Hepatic stellate cell (primary cell): ENCODE measurements around the gene ZDHHC24.
A peak's percentile ranks its signal among the peaks of the same experiment; 100 is the strongest.
"Not testable (repeated sequence)": the region's sequence is repeated elsewhere in the genome, so short reads cannot be mapped to it uniquely, and the experiment has no call there.

Source experiments
- DNase-seq: peaks from one replicate; pipeline ENCODE4 v3.0.0; 2011; ENCODE audit warnings: low spot score

Gene ZDHHC24

DNA sequence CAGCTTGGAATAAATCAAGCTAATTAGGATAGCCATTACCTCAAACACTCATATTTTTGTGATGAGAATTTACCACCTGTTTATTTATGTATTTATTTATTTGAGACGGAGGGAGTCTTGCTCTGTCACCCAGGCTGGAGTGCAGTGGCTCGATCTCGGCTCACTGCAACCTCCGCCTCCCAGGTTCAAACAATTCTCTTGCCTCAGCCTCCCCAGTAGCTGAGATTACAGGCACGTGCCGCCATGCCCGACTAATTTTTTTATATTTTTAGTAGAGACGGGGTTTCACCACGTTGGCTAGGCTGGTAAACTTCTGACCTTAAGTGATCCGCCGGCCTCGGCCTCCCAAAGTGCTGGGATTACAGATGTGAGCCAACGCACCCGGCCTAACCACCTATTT lies 896 bp downstream of the ZDHHC24 start:
- DNase-seq = not testable (repeated sequence)

DNA sequence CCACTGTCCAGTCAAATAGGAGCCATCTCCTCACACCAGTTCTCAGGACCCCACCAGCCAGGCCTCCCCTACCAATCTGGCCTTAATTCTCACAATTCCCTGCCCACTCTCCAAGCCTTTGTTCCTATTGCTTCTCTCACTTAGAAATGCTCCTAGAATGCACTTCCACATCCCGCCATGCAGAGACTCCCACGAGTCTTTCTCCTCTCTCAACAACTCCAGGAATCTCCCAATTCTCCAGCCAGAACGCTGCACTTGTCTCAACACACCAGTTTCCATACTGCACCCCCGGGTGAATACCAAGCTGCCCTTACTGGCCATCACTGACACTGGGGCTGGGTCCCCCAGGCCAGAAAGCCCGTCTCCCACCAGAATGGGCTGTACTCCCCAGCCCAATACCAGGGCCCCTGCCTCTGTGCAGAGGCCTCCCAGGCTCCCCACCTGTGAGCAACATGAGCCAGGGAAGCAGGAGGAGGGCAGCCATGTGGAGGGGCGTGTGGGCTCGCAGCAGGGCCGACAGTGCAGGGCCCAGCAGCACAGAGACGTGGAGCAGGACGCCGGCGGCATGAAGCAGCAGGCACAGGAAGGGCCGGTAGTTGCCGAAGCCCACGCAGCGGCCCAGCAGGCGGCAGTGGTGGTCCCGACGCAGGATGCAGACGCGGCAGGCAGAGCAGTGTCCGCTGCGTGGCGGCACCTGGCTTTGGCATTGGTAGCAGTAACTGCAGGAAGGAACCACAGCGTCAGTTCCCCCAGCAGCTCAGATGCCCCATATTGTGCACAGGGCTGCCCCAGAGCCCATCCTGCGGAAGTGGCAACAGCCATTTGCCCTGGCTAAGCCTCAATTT lies 2.4 kb downstream of the ZDHHC24 start:
- peak; percentile 63 for DNase-seq

GRCh38 chr11:66542362-66542761 lies 3.5 kb downstream of the ZDHHC24 start:
- no peak for DNase-seq

DNA sequence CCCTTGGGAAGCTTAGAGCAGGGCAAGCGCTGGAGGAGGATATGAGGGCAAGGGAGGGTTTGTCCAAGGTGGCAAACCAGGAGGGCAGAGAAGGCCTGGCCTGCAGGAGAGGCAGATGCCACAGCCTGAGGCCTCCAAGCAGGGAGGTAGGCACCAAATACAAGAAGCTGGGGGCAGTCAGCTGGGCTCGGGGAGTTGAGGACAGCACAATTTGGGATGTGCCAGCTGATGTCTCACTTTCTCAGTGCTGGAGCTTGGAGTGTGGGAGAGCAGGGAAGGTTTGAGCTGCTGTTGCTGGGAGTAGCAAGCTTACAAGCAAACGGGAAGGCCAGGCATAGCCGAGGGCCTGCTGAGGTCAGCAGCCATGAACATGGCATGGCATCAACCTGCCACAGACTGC lies 4.0 kb downstream of the ZDHHC24 start:
- DNase-seq = no peak

GRCh38 chr11:66540598-66540997 lies 5.2 kb downstream of the ZDHHC24 start:
- not testable (repeated sequence) for DNase-seq

- no peak for DNase-seq
Observed at GRCh38 chr11:66539870-66540213, 6.0 kb downstream of the ZDHHC24 start.

DNA sequence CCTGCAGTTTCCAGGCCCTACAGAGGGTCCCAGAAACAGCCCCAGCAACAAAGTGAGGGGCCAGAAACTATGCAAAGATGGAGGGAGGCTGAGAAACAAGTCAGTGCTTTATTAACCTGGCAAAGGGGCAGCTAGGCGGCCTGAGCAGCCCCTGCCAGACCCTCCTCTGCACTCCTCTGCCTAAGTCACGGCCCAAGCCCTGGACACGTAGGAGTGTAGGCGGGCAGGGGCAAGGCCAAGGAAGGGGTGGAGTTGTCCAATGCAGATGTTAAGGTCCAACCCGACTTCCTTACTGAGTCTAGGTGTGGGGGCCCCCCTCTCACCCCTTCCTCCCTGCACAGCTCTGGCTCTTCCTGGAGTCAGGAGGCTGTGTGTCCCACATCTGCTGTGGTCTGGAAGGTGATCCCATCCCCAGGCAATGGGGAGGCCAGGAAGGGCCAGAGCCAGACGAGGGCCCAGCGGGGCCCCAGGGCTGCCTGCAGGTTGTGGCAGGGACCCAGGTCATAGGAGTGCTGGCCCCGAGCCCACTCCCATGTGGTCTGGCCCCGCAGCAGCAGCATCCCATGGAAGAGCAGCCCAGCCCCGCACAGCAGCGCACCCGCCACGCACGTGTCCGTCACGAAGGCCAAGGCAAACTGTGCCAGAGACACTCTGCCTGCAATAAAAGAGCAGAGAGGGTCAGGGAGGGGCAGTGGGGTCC lies 6.5 kb downstream of the ZDHHC24 start:
- DNase-seq = no peak

DNA sequence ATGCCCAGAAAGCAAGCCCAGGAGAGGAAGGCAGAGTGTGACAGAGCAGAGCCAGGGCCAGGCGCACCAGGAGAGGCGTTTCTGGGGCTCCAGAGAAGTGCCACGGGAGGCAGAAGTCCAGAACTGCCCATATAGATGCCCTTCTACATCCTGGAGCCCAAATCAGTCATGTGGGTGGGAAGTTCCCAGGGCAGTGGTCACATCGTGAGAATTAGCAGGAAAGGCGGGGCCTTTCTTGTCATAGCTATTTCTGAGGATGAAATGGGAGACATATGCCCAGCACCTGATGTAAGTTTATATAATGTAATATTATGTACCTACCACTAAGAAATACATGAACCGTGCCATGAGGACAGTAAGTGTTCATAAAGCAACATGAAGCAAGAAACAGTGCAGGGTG lies 13.1 kb downstream of the ZDHHC24 start:
- no peak for DNase-seq

DNA sequence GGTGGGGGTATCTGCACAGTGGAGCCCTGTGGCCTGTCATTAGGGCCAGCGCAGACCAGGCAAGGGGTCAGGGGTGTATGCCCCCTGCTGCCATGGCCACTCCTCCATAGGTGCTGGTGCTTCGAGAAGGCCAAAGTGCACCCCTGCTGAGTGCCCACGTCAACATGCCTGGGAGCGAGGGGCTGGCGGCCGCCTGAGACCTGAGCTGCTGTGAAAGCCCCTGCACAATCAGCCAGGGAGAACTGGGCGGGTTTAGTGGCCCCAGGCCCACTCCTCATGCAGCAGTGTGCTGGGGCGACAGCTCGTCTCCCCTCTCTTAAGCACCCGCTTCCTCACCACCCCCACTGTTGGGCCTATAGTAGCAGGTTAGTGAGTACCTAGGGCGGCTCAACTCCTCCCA lies 14.0 kb downstream of the ZDHHC24 start:
- no peak for DNase-seq

DNA sequence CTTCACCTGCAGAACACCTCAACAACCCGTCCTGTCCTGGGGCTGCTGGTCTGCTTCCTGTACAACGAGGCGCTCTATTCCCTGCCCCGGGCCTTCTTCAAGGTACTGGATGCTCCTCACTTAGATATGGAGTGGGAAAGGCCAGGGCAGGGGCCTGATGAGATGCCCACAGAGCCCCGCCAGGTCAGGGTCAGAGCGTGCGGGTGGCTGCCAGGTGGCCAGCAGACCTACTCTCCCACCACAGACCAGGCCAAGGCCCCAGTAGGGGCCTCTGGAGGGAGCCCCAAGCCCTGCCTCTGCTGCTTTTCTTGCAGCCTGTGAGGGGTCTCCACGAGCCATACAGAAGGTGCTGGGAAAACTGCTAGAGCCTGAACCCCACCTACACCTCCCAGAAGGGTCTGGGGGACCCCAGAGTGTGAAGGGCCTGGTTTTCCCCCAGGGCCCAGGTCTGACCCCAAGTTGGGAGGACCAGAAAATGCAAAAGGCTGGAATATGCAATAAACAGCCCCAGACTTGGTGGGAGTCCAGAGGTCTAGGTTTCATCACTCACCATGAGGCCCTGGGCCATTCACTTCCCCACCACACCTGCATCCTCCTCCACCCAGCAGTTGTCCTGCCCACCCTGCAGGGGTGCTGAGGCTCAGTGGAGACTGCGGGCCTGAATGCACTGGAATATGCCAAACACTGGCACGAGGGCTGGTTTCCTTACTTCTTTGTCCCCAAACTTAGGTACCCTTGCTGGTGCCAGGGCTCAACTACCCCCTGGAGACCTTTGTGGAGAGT lies 14.7 kb downstream of the ZDHHC24 start:
- DNase-seq = no peak

DNA sequence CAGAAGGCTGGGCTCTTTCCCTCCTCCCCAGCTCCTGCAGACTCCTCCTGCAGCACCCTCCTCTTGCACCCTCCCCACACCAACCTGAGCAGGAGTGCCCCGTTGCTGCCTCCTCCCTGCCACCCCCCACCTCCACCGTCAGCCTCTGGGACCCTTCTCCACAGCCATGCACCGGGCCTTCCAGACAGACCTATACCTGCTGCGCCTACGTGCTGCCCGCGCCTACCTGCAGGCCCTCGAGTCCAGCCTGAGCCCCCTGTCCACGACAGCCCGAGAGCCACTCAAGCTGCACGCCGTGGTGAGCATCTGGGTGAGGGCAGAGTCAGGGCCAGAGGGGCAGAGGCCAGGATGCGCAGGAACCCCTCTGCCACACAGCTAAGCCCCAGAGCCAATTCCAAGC lies 16.2 kb downstream of the ZDHHC24 start:
- DNase-seq = no peak

DNA sequence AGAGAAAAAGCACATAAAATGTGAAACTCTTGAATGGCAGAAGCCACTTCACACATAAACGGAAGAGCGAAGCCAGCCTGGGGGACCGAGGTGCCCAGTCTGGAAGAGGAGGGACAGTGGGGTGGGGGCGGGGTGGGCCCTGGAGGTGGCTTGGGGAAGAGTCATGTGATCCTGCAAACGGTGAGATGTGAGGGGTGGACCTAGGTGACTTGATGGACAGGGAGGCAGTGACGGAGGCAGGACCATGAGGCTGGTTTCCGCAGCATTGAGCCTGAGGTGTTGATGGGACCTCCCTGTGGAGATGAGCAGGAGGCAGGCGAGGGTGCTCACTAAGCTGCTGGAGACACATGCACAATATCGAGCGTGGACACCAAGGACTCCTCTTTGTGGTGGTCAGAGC lies 16.8 kb downstream of the ZDHHC24 start:
- DNase-seq = no peak

DNA sequence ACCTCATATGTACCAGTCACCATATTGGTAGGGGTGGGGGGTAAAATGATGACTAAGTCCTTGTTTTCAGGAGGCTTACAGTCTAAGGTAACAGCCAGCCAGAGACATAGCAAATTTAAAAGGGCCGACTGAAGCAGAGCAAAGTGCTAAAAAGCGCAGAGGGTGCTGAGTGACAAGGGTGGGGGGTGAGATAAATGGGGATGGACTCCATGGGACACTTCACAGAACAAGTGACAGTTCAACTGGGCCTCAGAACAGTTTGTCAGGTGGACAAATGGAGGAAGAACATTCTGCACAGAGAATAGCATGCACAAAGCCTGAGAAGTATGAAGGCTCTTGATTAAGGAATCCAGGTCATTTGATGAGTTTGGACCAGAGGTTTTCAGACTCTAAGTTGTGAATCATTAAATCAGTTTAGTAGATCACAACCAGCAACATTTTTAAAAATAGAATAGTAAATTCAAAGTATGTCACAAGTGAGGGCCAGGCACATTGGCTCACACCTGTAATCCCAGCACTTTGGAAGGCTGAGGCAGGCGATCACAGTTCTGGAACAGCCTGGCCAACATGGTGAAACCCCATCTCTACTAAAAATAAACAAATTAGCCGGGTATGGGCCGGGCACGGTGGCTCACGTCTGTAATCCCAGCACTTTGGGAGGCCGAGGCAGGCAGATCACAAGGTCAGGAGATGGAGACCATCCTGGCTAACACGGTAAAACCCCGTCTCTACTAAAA lies 21.4 kb downstream of the ZDHHC24 start:
- no peak for DNase-seq

DNA sequence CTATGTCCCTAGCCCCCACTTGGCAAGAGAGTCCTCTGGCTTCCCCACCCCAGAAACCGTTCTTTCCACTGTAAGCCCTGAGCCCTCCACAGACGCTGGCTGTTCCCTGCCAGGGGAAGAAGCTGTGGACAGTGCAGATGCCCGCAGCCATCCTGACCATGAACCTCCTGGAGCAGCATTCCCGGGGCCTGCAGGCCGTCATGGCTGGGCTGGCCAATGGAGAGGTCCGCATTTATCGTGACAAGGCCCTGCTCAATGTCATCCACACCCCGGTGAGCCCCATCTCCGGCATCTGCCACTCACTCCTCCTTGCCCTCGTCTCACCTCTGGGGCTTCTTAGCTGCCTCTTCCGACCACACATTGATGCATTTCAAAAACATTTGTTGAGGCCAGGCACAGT lies 22.2 kb downstream of the ZDHHC24 start:
- no peak for DNase-seq

GRCh38 chr11:66510990-66511339 lies 34.9 kb downstream of the ZDHHC24 start:
- DNase-seq = no peak

- peak; percentile 85 for DNase-seq
Observed at GRCh38 chr11:66510271-66510989, 35.4 kb downstream of the ZDHHC24 start, which contains the start of gene BBS1. BBS1 (plus strand) TSS chr11:66510635; CDS start chr11:66510660, 25 bp downstream.

DNA sequence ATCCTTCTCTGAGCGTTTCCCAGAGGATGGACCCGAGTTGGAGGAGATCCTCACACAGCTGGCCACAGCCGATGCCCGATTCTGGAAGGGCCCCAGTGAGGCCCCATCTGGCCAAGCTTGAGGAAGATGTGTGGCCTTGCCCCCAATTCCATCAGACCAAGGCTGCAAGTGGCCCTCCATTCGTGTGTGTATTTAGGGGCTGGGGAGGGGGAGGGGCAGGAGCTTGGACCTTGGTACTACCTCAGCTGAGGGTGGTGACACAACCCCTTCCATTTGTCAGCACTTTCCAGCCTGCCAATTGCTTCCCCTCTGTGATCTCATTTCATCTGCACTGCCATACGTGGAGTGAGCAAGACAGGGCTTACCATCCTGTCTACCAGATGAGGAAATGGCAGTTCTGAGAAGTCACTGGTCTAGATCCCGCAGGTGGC lies 36.7 kb downstream of the ZDHHC24 start:
- no peak for DNase-seq

DNA sequence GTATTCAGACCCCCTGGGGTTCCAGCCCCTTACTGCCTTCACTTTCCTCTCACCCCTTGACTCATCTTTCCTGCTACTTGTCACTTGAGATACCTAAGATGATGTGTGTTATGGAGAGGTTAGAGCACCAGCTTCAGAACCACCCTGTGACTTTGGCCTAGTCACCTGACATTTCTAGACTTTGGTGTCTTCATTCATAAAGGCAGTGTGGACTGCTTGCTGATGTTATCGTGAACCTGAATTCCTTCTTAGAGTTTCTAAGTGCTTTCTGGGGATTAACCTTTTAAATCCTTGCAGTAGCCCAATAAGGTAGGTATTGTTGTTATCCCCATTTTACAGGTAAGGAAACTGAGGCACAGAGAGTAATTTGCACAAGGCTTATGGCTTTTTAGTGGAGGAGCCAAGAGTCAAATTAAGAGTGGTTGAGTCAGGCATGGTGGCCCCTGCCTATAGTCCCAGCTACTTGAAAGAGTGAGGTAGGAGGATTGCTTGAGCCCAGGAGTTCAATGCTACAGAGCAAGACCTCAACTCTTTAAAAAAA lies 40.5 kb downstream of the ZDHHC24 start:
- no peak for DNase-seq

- DNase-seq = no peak
Observed at GRCh38 chr11:66498506-66498905, 47.3 kb downstream of the ZDHHC24 start.

DNA sequence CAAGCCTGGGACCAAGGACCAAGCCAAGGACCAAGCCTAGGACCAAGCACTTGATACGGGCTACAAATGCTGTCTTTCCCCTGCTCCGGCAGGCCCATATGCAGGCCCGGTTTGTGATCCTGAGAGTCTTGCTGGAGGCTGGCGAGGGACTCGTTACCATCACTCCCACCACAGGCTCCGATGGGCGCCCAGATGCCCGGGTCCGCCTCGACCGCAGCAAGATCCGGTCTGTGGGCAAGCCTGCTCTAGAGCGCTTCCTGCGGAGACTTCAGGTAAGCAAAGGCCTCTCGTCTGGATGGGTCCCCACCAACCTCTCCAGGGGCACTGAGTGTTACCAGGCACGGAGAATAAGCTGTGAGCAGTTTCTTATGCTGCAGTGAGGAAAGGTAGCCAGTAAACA lies 48.6 kb downstream of the ZDHHC24 start:
- DNase-seq = no peak

DNA sequence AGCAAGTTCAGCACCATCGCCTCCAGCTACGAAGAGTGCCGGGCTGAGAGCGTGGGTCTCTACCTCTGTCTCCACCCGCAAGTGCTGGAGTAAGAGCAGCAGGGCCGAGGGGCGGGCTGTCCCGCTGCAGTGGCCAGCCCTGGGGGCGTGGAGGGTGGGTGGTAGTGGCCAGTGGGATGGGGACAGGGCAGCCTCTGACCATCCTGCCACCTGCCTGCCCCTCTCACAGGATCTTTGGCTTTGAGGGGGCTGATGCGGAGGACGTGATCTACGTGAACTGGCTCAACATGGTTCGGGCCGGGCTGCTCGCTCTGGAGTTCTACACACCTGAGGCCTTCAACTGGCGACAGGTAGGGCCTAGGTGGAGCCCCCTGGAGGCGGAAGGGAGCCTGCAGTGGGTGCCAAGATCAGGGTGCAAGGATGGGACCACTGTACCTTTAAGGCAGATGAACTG lies 50.4 kb downstream of the ZDHHC24 start:
- DNase-seq = no peak
